ENCODE measurements around the gene ALDH4A1.
"Not testable (repeated sequence)": the region's sequence is repeated elsewhere in the genome, so short reads cannot be mapped to it uniquely, and the experiment has no call there.

ALDH4A1 gene

DNA sequence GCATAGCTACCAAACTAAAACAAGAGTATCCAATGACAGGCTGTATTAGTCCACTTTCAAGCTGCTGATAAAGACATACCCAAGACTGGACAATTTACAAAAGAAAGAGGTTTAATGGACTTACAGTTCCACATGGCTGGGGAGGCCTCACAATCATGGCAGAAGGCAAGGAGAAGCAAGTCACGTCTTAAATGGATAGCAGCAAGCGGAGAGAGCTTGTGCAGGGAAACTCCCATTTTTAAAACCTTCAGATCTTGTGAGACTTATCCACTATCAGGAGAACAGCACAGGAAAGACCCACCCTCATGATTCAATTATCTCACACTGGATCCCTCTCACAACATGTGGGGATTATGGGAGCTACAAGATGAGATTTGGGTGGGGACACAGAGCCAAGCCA, 54.6 kb downstream of the ALDH4A1 start:
- not testable (repeated sequence) for FAIRE-seq

GRCh38 chr1:18840145-18840544, 62.2 kb downstream of the ALDH4A1 start:
- FAIRE-seq, result no peak

- no peak for FAIRE-seq
These were observed 65.7 kb downstream of the ALDH4A1 start for GRCh38 chr1:18836654-18837053.

DNA sequence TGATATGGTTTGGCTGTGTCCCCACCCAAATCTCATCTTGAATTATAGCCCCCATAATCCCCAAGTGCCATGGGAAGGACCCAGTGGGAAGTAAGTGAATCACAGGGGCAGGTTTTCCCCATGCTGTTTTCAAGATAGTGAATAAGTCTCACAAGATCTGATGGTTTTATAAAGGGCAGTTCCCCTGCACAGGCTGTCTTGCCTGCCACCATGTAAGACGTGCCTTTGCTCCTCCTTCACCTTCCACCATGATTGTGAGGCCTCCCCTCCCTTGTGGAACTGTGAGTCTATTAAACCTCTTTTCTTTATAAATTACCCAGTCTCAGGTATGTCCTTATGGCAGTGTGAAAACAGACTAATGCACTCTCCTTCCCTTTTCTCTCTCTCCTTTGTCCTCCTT, 70.0 kb downstream of the ALDH4A1 start:
- FAIRE-seq, result not testable (repeated sequence)

DNA sequence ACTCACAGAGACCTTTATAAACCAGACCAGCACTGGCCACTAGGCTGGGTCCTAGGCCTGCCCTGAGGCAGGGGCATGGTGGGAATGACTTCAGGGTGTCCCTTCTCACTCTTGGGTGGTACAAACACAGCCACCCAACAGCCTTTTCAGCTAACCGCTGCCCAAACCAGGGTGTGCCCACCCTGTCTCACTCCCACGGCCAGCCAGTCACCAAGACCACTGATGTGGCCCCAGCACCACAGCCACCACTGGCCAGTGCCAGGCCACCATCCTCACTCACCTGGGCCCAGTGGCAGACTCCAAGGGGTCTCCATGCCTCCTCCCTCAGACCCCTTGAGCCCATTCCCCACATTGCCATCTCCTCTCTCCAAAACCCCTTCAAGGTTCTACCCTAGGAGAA, 70.7 kb downstream of the ALDH4A1 start:
- no peak for FAIRE-seq

- FAIRE-seq, result no peak
These were observed 71.8 kb downstream of the ALDH4A1 start for GRCh38 chr1:18830596-18830995.

DNA sequence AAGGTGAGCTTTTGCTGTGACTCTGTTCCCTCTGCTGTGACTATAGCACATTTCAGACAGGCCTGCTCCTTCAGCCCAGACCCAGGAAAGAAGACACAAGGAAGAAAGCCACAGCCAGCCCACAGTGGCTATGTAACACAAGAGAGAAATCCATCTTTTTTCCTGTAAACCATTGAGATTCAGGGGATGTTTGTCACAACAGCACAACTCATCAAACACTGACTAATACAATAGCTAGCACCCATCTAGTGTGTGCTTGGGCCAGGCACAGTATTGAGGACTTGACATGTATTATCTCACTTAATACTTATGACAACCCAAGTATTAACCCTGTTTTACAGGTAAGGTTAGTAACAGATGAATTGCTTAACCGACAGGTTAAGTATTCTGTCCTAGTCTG, 72.7 kb downstream of the ALDH4A1 start:
- FAIRE-seq, result no peak

DNA sequence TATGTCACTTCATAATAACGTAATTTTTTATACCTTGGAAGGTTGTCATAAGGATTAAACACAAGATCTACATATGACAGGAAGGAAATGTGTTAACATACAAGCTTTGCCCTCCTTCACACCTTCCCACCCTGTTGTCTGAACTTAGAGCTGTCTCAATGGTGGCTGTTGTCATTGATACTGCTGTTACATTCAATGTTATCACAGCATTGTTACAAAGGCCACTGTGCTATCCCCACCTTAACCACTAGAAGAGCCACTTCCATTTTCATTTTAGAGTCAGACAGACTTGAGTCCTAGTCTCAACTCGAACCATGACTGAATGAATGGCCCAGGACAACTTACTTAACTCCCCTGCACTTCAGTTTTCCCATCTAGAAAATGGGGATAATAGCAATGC, 74.1 kb downstream of the ALDH4A1 start:
- no peak for FAIRE-seq

- no peak for FAIRE-seq
These were observed 78.9 kb downstream of the ALDH4A1 start for GRCh38 chr1:18823438-18823837.
